Stimulated activated CD8-positive, alpha-beta memory T cell treated with anti-CD3 and anti-CD28 coated beads, Interleukin-12 subunit alpha, Interleukin-12 subunit beta, amount 100 ng/mL, for 1 hour (primary cell): Measurements from ENCODE around the gene MED13.
A peak's percentile ranks its signal among the peaks of the same experiment; 100 is the strongest.
"Not testable (repeated sequence)": the region's sequence is repeated elsewhere in the genome, so short reads cannot be mapped to it uniquely, and the experiment has no call there.

ENCODE experiments used
- DNase-seq: peaks from one replicate; pipeline ENCODE4 v3.0.0-alpha.2; 2020; ENCODE audit warnings: low read depth

MED13 gene

DNA sequence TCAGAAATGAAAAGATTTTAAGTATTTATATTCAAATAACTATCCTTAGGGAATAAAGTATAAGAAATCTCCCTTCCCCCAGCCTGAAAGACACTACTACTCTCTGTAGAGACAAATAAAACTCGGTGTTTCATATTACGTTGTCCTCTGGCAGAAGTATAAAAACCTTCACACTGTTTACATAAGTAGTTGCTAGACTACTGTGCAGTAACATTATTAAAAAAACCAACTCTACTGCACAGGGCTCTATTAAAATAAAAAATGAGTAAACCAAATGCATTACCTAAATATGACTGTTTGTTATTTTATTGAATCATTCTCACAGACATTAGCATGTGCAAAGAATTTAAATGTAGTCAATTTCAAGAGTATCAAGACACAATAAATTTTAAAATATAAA is 67.4 kb downstream of the MED13 start:
- no peak for DNase-seq

DNA sequence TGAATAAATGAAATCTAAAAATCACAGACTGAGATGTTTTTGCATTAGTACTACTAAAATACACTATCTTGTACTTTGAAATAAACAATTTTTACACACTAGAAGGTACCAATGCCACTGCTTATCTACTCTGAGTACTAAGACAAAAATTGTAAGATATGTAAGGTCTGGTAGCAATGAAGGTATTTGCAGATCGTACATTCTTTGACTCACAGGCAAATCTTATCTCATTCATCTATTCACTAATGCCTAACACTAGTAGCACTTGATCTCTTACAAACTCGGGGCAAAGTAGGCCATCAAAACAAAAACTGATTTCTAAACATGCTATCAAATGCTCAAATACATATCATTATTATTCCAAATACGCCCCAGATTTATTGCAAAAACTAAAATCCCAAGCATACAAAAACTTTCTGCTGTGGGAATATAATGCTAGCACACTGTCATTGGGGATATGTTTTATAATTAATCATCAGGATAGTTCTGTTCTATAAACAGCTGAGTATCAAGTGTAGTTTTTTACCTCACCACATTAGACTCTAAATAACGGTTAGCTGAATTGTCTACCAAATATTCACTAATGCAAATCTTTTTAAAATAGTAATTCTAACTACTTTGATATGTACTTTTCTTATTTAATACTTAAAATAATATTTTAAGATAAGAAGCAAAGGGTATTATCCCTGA is 68.0 kb downstream of the MED13 start:
- DNase-seq: no peak

DNA sequence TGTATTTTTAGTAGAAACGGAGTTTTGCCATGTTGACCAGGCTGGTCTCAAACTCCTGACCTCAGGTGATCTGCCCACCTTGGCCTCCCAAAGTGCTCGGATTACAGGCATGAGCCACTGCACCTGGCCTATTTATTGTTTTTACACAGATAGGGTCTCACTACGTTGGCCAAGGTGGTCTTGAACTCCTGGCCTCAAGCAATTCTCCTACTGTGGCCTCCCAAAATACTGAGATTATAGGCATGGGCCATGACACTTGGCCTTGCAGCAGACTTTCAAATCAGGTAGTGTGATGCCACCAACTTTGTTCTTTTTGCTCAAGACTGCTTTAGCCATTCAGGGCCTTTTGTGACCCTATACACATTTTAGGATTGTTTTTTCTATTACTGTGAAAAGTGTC is 75.6 kb downstream of the MED13 start:
- DNase-seq: no peak

DNA sequence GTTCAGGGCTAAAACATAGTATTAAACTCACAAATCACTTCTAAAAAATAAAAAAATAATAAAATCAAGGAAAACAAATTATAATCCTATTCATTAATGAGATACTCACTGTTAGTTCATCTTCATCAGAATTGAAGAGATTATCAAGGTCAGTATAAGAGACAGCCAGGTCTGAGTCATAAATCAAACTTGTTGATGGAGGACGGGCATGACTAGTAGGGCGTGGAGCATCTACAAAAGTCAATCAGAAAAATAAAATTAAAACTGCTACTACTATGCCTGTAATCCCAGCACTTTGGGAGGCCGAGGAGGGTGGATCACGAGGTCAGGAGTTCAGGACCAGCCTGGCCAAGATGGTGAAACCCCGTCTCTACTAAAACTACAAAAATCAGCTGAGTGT is 78.2 kb downstream of the MED13 start:
- DNase-seq: no peak

DNA sequence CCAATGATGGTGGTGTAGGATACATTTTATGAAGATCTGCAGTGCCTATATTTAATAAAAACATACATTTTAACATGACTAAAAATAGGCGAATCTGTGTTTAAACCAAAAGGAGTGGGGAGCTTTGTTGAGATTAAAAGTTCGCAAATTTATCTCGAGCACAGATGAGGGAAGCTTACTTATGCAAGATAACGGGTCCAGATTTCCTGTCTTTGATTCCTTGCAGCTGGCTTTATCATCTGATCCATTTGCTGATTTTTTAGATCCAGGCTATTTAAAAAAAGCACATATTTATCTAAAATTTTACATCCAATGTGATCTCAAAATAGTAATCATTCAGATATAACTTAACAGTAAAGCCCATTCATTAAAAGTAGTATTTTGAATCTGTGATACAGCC is 80.3 kb downstream of the MED13 start:
- no peak for DNase-seq

DNA sequence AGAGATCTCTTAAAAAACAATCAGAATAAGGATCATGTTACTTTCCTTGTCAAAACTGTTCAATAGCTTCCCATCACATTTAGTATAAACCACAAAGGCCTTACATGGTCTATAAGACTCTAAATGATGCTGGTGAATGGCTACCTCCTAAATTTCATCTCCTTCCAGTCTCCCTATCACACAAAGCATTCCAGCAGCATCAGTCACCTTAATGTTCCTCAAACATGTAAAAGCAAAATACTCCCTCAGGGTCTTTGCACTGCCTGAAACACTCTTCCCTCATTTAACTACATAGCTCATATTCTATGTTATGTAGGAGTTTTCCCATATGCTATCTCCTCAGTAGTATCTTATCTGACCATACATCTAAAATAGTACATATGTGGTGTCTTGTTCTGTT is 83.8 kb downstream of the MED13 start:
- no peak for DNase-seq

DNA sequence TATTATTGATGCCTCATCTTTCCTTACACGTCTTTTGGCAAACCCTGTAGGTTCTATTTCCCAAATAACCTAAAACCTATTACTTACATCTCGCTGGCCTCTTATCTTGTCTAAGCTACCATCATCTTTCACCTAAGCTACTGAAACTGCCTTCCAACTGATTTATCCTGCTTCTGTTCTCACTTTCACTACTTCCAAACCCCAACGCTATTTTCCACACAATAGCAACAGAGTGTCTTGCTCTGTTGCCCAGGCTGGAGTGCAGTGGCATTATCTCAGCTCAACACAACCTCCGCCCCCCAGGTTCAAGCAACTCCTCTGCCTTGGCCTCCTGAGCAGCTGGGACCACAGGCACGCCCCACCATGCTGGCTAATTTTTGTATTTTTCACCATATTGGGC is 84.5 kb downstream of the MED13 start:
- no peak for DNase-seq

DNA sequence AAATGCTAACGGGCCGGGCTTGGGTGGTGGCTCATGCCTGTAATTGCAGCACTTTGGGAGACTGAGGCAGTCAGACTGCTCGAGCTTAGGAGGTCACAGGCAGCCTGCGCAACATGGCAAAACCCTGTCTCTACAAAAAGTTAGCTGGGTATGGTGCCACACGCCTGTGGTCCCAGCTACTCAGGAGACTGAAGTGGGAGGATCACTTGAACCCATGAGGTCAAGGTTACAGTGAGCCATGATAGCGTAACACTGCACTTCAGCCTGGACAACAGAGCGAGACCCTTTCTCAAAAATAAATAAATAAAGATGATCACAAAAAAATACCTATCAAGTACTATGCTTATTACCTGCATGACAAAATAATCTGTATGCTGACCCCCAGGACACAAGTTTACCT is 91.0 kb downstream of the MED13 start:
- no peak for DNase-seq

DNA sequence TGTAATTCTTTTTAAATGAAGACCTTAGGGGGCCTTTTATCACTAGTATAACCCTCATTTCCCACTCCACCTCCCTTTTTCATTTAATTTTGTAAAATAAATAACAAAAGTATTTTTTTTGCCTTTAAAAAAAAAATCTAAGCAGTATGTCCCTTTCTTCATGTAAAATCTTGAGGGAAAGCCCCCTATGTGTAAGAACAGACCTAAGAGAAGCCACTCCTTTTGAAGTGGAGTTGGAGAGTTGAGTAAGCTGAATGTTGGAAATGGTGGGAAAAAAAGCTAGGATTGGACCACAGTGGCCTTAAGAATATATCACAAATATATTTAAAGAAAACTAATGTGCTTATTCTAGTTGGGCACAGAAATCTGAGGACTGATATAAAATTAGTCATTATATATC is 92.8 kb downstream of the MED13 start:
- DNase-seq: no peak

DNA sequence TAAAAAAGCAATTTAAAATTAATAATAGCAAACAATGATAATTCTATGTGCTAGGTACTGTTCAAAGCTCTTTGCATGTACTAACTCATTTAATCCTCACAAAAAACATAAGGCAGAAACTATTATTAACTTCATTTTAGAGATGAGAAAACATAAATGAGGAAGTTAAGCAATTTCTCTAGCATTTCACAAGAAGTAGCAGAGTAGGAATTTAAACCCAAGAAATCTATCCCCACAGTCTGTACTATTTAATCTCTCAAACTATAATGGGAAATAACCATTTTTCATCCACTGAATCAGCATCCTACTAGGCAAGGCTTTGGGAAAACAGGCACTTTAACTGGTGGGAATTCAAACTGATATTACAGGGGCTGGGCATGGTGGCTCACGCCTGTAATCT is 95.0 kb downstream of the MED13 start:
- no peak for DNase-seq

DNA sequence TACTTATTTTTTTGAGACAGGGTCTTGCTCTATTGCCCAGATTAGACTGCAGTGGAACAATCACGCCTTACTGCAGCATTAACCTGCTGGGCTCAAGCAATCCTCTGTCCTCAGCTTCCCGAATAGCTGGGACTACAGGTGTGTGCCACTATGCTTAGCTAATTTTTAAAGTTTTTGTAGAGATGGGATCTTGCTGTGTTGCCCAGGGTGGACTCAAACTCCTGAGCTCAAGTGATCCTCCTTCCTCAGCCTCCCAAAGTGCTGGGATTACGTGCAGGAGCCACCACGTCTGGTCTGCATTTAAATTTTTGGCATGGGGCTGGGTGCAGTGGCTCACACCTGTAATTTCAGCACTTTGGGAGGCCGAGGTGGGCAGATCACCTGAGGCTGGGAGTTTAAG is 96.3 kb downstream of the MED13 start:
- DNase-seq: no peak

DNA sequence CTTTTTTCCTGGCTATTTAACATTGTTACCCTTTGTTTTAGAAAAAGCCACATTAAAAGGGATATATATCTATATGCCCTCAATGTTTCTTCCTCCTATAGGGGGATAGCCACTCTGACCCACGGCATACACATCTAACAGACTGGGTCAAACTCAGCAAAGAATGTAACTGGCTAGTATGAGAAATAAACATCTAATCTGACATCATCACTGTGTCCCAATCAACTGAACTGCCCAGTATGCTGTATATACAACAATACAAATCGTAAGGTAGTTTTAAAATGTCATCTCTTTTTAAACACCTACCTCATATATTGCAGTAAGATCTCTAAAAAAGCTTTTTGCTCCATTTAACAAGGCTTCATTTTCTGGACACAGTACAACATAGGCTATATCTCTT is 97.3 kb downstream of the MED13 start:
- no peak for DNase-seq

DNA sequence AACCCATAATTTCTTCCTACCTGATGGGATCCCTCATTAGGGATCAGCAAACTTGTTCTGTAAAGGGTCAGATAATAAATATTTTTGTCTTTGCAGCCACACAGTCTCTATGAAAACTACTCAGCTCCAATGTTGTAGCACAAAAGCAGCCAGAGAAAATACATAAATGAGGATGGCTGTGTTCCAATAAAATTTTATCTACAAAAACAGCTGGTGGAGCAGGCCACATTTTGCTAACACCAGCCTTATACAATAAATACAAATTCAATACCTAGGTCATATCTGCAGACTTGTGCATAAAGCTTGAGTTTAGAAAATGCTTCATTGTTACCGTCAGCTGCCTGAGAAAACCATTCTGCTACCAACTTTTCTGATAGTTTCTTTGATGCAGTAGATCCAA is 98.9 kb downstream of the MED13 start:
- no peak for DNase-seq

DNA sequence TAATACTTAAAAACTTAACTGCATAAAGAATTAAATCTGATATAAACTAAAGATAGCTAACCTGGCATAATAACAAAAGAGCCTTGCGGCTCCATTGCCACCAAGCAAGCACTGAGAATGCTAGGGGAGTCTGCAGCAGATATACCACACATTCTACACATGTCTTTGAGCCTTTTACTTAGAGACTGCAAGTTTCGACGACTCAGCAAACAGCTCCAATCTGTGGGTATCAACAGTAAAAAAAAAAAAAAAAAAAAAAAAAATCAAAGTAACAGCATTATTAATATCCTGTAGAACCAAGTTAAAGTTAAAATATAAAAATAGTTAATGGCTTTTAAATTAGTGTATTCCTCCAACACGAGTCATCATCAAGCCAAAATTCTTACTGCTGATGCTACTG is 109.5 kb downstream of the MED13 start:
- DNase-seq: no peak

DNA sequence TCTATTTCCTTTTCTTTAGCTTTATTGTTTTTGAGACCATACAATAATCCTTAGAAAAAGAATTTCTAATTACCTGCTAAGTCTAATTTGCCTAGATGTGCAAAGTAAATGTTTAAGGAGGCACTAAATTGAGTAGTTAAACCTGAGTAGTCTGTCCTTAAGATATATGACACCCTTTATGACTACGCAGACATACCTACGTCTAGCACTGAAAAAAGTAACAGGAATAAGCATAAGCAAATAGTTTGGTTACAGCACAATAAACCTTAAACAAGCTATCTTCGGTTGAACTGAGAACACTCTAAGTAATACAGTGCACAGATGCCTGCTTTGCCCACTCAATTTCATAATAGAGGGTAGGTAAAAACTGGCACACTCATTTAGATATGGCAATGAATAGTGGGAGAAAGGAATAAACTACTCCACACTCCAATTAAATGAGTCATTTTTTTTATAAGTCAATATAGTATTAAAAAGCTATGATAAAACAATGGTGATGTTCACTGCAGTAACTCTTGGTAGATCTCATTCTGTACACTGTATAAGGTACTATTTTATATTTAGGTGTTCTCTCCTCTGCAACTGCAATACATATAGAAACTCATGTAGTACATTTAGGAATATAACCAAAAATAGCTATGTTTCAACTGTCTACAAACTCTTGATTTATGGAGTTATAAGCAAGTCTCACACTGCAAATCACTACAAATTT is 117.6 kb downstream of the MED13 start:
- no peak for DNase-seq

DNA sequence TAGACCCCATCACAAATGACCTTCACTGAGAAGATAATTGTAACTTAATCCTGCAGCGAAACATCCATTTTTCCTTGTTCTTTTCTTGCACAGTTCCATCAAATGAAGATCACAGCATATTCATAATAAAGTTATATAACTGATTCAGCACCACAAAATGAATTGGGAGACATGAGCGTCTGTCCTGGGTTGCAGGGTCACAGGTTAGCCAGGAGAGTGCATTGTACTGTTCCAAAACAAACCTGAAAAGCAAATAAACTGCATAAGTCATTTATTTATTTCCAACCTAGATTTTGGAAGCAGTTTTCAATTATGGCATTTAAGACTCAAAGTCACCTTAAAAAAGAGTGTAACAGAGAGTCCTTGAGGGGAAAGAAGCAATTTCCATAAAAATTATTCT is 118.7 kb downstream of the MED13 start:
- DNase-seq: no peak

DNA sequence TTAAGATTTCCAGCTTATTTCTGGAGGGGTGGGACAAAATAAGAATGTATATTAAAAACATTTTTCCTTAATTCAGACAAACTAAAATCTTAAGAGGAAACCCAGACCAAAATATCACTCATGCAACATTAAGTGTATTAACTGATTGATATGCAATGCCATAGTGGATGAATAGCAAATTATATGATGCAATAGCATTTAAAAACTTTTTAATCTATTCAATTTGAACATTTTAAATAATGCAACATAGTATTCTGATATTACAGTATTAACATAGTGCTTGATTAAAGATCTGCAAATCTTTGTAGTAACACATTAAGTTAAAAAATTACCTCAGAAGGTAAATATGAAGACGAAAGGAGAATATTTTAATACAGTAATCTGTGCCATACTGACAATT is 122.0 kb downstream of the MED13 start:
- DNase-seq: no peak

DNA sequence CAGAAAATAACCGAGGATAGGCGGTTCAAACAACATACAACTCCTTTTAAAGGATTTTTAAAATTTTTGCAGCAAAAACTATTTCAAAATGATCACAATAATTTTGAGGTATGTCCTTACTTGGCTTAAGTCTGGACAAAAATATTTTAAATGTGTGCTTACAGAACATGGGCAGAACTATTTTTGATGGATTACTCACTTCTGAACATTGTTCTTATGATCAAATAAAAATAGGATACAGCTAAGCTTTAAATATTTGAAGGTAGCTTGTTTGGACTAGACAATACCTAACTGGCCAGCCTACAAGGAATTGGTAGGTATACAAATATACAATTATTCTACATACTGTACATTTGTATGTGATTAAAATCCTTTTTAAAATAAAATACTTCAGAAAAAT is 123.0 kb downstream of the MED13 start:
- no peak for DNase-seq

DNA sequence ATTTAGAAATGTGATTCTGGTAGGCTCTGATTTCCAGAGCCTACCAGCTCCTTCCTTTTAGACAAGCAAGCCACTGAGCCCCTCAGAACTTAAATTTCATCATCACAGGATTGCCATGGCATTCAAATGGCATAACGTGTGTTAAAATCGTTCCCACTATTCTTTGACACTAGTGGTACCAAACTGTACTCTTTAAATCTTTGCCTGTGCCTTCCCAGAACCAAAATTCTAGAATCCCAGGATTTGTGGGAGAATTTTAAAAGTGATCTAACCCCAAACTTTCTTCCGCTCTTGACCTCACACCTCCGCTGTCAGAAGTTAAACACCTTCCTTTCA is 137.0 kb downstream of the MED13 start:
- DNase-seq: no peak

DNA sequence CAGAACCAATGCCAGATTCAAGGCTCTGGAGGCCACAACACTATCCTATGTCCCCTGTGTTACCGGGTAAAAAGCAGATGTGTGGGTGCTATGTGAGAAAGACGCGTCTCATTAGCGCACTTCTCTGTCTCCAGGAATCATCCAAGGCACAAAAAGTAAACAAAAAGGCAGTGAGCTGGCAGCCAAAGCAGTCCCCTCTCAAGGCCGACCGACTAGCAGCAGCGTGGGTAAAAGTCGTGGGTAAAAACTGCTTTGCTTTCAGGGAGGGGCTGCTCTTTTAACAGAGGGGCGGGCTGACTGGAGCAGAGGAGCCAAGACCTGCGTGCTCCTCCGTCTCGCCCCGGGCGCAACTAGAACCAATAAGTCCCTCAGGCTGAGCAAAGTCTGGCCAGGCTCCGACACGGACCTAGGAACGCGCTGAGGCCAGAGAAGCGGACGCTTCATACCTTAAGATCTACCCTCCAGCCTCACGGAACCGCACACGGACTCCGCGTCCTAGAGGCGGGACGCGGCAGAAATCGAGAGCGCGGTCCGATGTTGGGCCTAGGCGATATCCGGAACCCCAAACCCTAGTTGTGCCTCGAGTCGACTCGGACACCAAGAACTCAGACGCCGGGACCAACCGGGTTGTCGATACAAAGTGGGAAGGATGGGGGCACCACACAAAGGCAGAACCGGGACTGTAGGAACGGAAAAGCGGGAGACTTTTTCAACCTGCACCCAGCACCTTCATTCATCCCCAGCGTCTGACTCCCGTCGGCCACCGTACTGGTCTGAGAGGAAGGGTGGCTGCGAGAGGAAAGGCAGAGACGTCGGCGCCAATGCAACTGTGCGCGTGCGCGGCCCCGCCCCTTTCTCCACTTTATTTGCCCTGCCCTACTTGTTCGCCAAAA is 137.6 kb downstream of the MED13 start, which contains the start of gene INTS2:
Gene INTS2, minus strand, starts transcription at position 775 of the 893 bp plus-strand sequence. CDS start 1,338 bp downstream, outside the sequence.
- peak; percentile 94 for DNase-seq

DNA sequence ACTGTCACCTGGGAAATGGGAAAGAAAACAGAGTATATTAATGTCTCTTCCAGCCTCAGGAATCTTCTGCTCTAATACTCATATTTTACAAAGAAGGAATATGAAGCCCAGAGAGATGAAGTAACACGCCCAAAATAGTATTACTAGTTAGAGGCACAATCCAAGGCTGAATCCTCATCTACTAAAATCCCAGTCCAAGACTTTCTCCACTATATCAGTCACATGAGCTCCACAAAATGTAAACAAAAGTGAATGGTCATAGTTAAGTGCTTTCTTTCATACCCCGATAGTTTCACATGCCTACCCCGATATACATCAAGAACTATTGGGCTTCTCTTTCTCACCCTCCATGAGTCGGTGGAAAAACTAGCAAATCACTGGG is 138.3 kb downstream of the MED13 start:
- no peak for DNase-seq

DNA sequence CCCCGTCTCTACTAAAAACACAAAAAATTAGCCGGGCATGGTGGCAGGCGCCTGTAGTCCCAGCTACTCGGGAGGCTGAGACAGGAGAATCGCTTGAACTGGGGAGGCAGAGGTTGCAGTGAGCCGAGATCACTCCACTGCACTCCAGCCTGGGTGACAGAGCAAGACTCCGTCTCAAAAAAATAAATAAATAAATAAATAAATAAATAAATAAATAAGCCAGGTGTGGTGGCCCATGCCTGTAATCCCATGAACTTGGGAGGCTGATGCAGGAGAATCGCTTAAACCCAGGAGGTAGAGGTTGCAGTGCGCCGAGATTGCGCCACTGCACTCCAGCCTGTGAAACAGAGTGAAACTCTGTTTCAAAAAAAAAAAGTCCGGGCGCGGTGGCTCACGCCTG is 149.9 kb downstream of the MED13 start:
- DNase-seq: not testable (repeated sequence)
